Measurements from ENCODE around the gene SORCS2. TPM values are rescaled to one million over a fixed set of nuclear protein-coding genes. Genes with fewer than 3 reads are reported as not detected.

The SORCS2 gene
- total RNA-seq, 2 donors from 2014 or later, result 0.68 to 0.92 TPM

GRCh38 chr4:7621252-7622035, 429.1 kb downstream of the SORCS2 start:
- TF ChIP-seq CTCF (IDR thresholded peaks at IDR 0.05), result no peak
- DNase-seq (ENCODE audit: low spot score) (no peak), ATAC-seq (ENCODE audit: insufficient number of reproducible peaks, low FRiP score, low read depth) (no peak)
- no peaks in the 10 kb centered on the region for H3K4me1 ChIP-seq (ENCODE audit: control insufficient read depth in 1 of 2, low read depth in 2 of 2)
- H3K36me3 ChIP-seq, result no peaks in the 10 kb centered on the region
- H3K27me3 ChIP-seq (replicated peaks; ENCODE audit: insufficient read depth), result no peaks in the 10 kb centered on the region
- H3K9me3 ChIP-seq, result no peaks in the 10 kb centered on the region
- no peak overlapping the region for H3K27ac ChIP-seq
- no peak overlapping the region for H3K4me3 ChIP-seq

- no peak overlapping the region for H3K4me3 ChIP-seq
- no peaks in the 10 kb centered on the region for H3K4me1 ChIP-seq (ENCODE audit: control insufficient read depth in 1 of 2, low read depth in 2 of 2)
- H3K9me3 ChIP-seq, result no peaks in the 10 kb centered on the region
- no peaks in the 10 kb centered on the region for H3K36me3 ChIP-seq
- TF ChIP-seq CTCF (IDR thresholded peaks at IDR 0.05), result no peak
- ATAC-seq (ENCODE audit: insufficient number of reproducible peaks, low FRiP score, low read depth), result no peak
- no peak overlapping the region for H3K27ac ChIP-seq
- DNase-seq (ENCODE audit: low spot score), result no peak
- no peaks in the 10 kb centered on the region for H3K27me3 ChIP-seq (replicated peaks; ENCODE audit: insufficient read depth)
Measured at GRCh38 chr4:7622371-7622770, 430.0 kb downstream of the SORCS2 start.

GRCh38 chr4:7623468-7623867, 431.1 kb downstream of the SORCS2 start:
- ATAC-seq (ENCODE audit: insufficient number of reproducible peaks, low FRiP score, low read depth), result no peak
- DNase-seq (ENCODE audit: low spot score), result no peak
- no peak overlapping the region for H3K4me3 ChIP-seq
- H3K4me1 ChIP-seq (ENCODE audit: control insufficient read depth in 1 of 2, low read depth in 2 of 2), result no peaks in the 10 kb centered on the region
- no peak for TF ChIP-seq CTCF (IDR thresholded peaks at IDR 0.05)
- no peaks in the 10 kb centered on the region for H3K27me3 ChIP-seq (replicated peaks; ENCODE audit: insufficient read depth)
- no peaks in the 10 kb centered on the region for H3K36me3 ChIP-seq
- no peaks in the 10 kb centered on the region for H3K9me3 ChIP-seq
- no peak overlapping the region for H3K27ac ChIP-seq

- H3K27ac ChIP-seq, result no peak overlapping the region
- ATAC-seq (ENCODE audit: insufficient number of reproducible peaks, low FRiP score, low read depth) (no peak), DNase-seq (ENCODE audit: low spot score) (no peak)
- no peaks in the 10 kb centered on the region for H3K27me3 ChIP-seq (replicated peaks; ENCODE audit: insufficient read depth)
- H3K9me3 ChIP-seq, result no peaks in the 10 kb centered on the region
- H3K36me3 ChIP-seq, result no peaks in the 10 kb centered on the region
- TF ChIP-seq CTCF (IDR thresholded peaks at IDR 0.05), result no peak
- H3K4me1 ChIP-seq (ENCODE audit: control insufficient read depth in 1 of 2, low read depth in 2 of 2), result no peaks in the 10 kb centered on the region
- H3K4me3 ChIP-seq, result no peak overlapping the region
Measured at GRCh38 chr4:7624396-7624980, 432.1 kb downstream of the SORCS2 start.

GRCh38 chr4:7625071-7625470, 432.7 kb downstream of the SORCS2 start:
- Histone ChIP-seq H3K36me3 (no peaks in the 10 kb centered on the region), H3K27ac (no peak overlapping the region), H3K9me3 (no peaks in the 10 kb centered on the region), H3K27me3 (replicated peaks; ENCODE audit: insufficient read depth) (no peaks in the 10 kb centered on the region), H3K4me1 (ENCODE audit: control insufficient read depth in 1 of 2, low read depth in 2 of 2) (peaks cover 0 to under 1% of the 10 kb centered on the region in 2 donors), H3K4me3 (no peak overlapping the region)
- no peak for ATAC-seq (ENCODE audit: insufficient number of reproducible peaks, low FRiP score, low read depth)
- no peak for TF ChIP-seq CTCF (IDR thresholded peaks at IDR 0.05)
- DNase-seq (ENCODE audit: low spot score), result no peak
